Nephron (organoid): ENCODE data around the gene MPEG1.

Experiments
- H3K27ac Mint-ChIP-seq, 3 experiments: 2 replicates each; pipeline ENCODE4 v1.8.0; 2020; ENCODE audit warnings: mixed read lengths in 3 of 3, mild to moderate bottlenecking in 2 of 3, moderate library complexity in 1 of 3
- H3K27me3 Mint-ChIP-seq: 2 replicates; pipeline ENCODE4 v1.8.0; 2021; ENCODE audit warnings: low read depth, mild to moderate bottlenecking, moderate library complexity, mixed read lengths
- H3K36me3 Mint-ChIP-seq: 2 replicates; pipeline ENCODE4 v1.8.0; 2020; ENCODE audit warnings: low read depth, mixed read lengths
- H3K4me1 Mint-ChIP-seq: 2 replicates; pipeline ENCODE4 v1.8.0; 2020; ENCODE audit warnings: mixed read lengths
- H3K4me3 Mint-ChIP-seq, 3 experiments: 2 replicates each; pipeline ENCODE4 v1.8.0; 2020; ENCODE audit warnings: mild to moderate bottlenecking in 3 of 3, mixed read lengths in 3 of 3, moderate library complexity in 2 of 3
- H3K9me3 Mint-ChIP-seq: 2 replicates; pipeline ENCODE4 v1.8.0; 2020; ENCODE audit warnings: mixed read lengths
- CTCF ChIP-seq, 3 experiments: fragments of 200-600 bp; sonication (generic); IDR thresholded peaks; one replicate each; pipeline ENCODE4 v1.5.0; 2021; ENCODE audit warnings: antibody characterized with exemption in 3 of 3; ENCODE audit not compliant: unreplicated experiment in 3 of 3

Gene MPEG1

GRCh38 chr11:59216641-59217564 is 4.2 kb upstream of the MPEG1 start:
- no peaks in the 10 kb centered on the region for H3K9me3 Mint-ChIP-seq
- no peaks in the 10 kb centered on the region for H3K4me1 Mint-ChIP-seq
- peak overlapping the region in 1 of 3 experiments; percentile 28 for H3K27ac Mint-ChIP-seq
- TF ChIP-seq CTCF (IDR thresholded peaks at IDR 0.05; ENCODE audit: unreplicated experiment in 3 of 3), result no peak
- peaks cover 7% of the 10 kb centered on the region for H3K27me3 Mint-ChIP-seq
- no peak overlapping the region for H3K4me3 Mint-ChIP-seq
- no peaks in the 10 kb centered on the region for H3K36me3 Mint-ChIP-seq

- H3K4me3 Mint-ChIP-seq, result no peak overlapping the region
These were observed 1.6 kb upstream of the MPEG1 start for GRCh38 chr11:59214141-59214893.

GRCh38 chr11:59212222-59212621 is 505 bp downstream of the MPEG1 start:
- H3K9me3 Mint-ChIP-seq, result no peaks in the 10 kb centered on the region
- peaks cover 3% of the 10 kb centered on the region for H3K27me3 Mint-ChIP-seq
- no peaks in the 10 kb centered on the region for H3K36me3 Mint-ChIP-seq
- no peak for TF ChIP-seq CTCF (IDR thresholded peaks at IDR 0.05; ENCODE audit: unreplicated experiment in 3 of 3)
- no peak overlapping the region for H3K4me3 Mint-ChIP-seq
- H3K4me1 Mint-ChIP-seq, result peaks cover 27% of the 10 kb centered on the region
- no peak overlapping the region for H3K27ac Mint-ChIP-seq

More at GRCh38 chr11:59214141-59214893, 1.6 kb upstream of the MPEG1 start:
- TF ChIP-seq CTCF (IDR thresholded peaks at IDR 0.05; ENCODE audit: unreplicated experiment in 3 of 3), result no peak
- H3K36me3 Mint-ChIP-seq, result no peaks in the 10 kb centered on the region
- no peak overlapping the region for H3K27ac Mint-ChIP-seq
- peaks cover 3% of the 10 kb centered on the region for H3K27me3 Mint-ChIP-seq
- no peaks in the 10 kb centered on the region for H3K9me3 Mint-ChIP-seq
- H3K4me1 Mint-ChIP-seq, result peaks cover 13% of the 10 kb centered on the region

GRCh38 chr11:59208956-59209355 is 3.8 kb downstream of the MPEG1 start:
- H3K4me3 Mint-ChIP-seq, result no peak overlapping the region

GRCh38 chr11:59207988-59208451 is 4.7 kb downstream of the MPEG1 start:
- H3K27ac Mint-ChIP-seq, result peak overlapping the region; percentile 68 to 83 (median 75)

More at GRCh38 chr11:59208956-59209355, 3.8 kb downstream of the MPEG1 start:
- no peak for TF ChIP-seq CTCF (IDR thresholded peaks at IDR 0.05; ENCODE audit: unreplicated experiment in 3 of 3)
- Mint-ChIP-seq H3K27ac (peak overlapping the region in 1 of 3 experiments; percentile 68), H3K9me3 (no peaks in the 10 kb centered on the region), H3K27me3 (no peaks in the 10 kb centered on the region), H3K4me1 (peaks cover 27% of the 10 kb centered on the region), H3K36me3 (peaks cover 18% of the 10 kb centered on the region)

More at GRCh38 chr11:59207988-59208451, 4.7 kb downstream of the MPEG1 start:
- Mint-ChIP-seq H3K27me3 (no peaks in the 10 kb centered on the region), H3K9me3 (no peaks in the 10 kb centered on the region), H3K4me1 (peaks cover 27% of the 10 kb centered on the region), H3K36me3 (peaks cover 22% of the 10 kb centered on the region), H3K4me3 (no peak overlapping the region)
- TF ChIP-seq CTCF (IDR thresholded peaks at IDR 0.05; ENCODE audit: unreplicated experiment in 3 of 3), result peak; percentile 66 to 76 (median 73)
